Right lobe of liver (tissue), 6 donors: ENCODE measurements around the gene RIPOR3. TPM values are rescaled to one million over a fixed set of nuclear protein-coding genes. Genes with fewer than 3 reads are reported as not detected.
A peak's percentile ranks its signal among the peaks of the same experiment; 100 is the strongest.

ENCODE experiments used
- ATAC-seq, 4 donors: fragments of 200-7000 bp; cut with Tn5 transposase; one replicate each; pipeline ENCODE4 v1.9.1; 2020; ENCODE audit warnings: mild to moderate bottlenecking in 4 of 4, moderate library complexity in 4 of 4
- DNase-seq, 3 donors: peaks; one replicate each; pipeline ENCODE4 v3.0.0-alpha.2; 2020
- H3K27ac ChIP-seq, 3 donors: fragments of 200-600 bp; one replicate each; pipeline ENCODE4 v1.8.0; 2022
- H3K27me3 ChIP-seq, 2 donors: fragments of 200-600 bp; one replicate each; pipeline ENCODE4 v1.8.0; 2022
- H3K36me3 ChIP-seq, 4 donors: fragments of 200-600 bp; sonication (generic) in 1 of 4; one replicate each; pipeline versions ENCODE4 v1.5.1 to v1.8.0; 2017 to 2022; ENCODE audit warnings: control low read depth in 1 of 4
- H3K4me1 ChIP-seq, 4 donors: fragments of 200-600 bp; sonication (generic) in 1 of 4; one replicate each; pipeline versions ENCODE4 v1.5.1 to v1.8.0; 2017 to 2022; ENCODE audit warnings: control low read depth in 1 of 4
- H3K4me3 ChIP-seq, 3 donors: fragments of 200-600 bp; one replicate each; pipeline ENCODE4 v1.8.0; 2022
- H3K9me3 ChIP-seq, 4 donors: fragments of 200-600 bp; sonication (generic) in 1 of 4; one replicate each; pipeline versions ENCODE4 v1.5.1 to v1.8.0; 2017 to 2022; ENCODE audit warnings: control low read depth in 1 of 4
- CTCF ChIP-seq, 4 donors: fragments of 200-600 bp in 3 of 4; fragments of 450-650 bp in 1 of 4; IDR thresholded peaks; one replicate each; pipeline versions ENCODE4 v1.5.1 to v1.8.0; 2016 to 2022; ENCODE audit warnings: antibody characterized with exemption in 4 of 4, mild to moderate bottlenecking in 2 of 4
- POLR2A ChIP-seq: fragments of 450-650 bp; IDR thresholded peaks from one replicate; pipeline ENCODE4 v1.6.1; 2017; ENCODE audit warnings: antibody characterized with exemption, mild to moderate bottlenecking
- WGBS: methylation state at CpG from one replicate; pipeline ENCODE4 v1.1.6; 2018; ENCODE audit warnings: low coverage, low lambda C conversion rate; ENCODE audit not compliant: insufficient coverage; ENCODE audit errors: missing lambda C conversion rate; 5-methylcytosine and 5-hydroxymethylcytosine counted together
- intact Hi-C, 2 donors: fragments of 100-400 bp; cut with DNase I; formaldehyde crosslinking; loops; one replicate each; pipeline versions ENCODE4 v1.11.2 to v1.14.1; 2022
- total RNA-seq, 6 experiments: library from RNA; depleted of rRNA in 2 of 6; stranded (reverse); fragments of >200 nt in 2 of 6; fragmentation: NEBNext Ultra II Directional in 3 of 6; extraction: Animal tissue kit (Norgen Biotek cat#: 25700) in 3 of 6; gene quantifications; one replicate each; pipeline versions ENCODE4 v1.1.0 to v1.2.4, GENCODE V29; 2016 to 2023
- donor health status: DM: no; HTN: yes; CAD: no.
- donor health status: DM: no; HTN: no; CAD: no.
- donor health status: DM: no; HTN: no; CAD: no.
- donor health status: DM: no; HTN: yes; CAD: no.
- donor health status: DM: no; HTN: yes; CAD: no.

RIPOR3 gene
- total RNA-seq, 6 experiments from 2014 or later = 4.8 to 13.8 (median 8.9) TPM

- Histone ChIP-seq H3K36me3 (peaks cover 0 to 65% (median 29%) of the 10 kb centered on the region in 4 donors), H3K9me3 (no peaks in the 10 kb centered on the region), H3K4me1 (no peaks in the 10 kb centered on the region), H3K27me3 (no peaks in the 10 kb centered on the region), H3K4me3 (no peak overlapping the region), H3K27ac (peak overlapping the region in 1 of 3 donors; percentile 28)
- 70% methylated on average over 5 of the region's 15 CpGs for WGBS
- TF ChIP-seq POLR2A = no peak
- no peak for TF ChIP-seq CTCF (IDR thresholded peaks at IDR 0.05)
- intact Hi-C loops = loop anchor here in 1 of 2 donors (10.0 kb wide), 1 partner anchor 399 kb away; no protein-coding TSS in a partner anchor
- ATAC-seq (peak in 2 of 4 donors; percentile 20 to 57), DNase-seq (no peak)
These were observed 107.7 kb downstream of the RIPOR3 start for GRCh38 chr20:50583442-50584150.

- ATAC-seq (no peak), DNase-seq (no peak)
- no peaks in the 10 kb centered on the region for H3K27me3 ChIP-seq
- intact Hi-C loops = loop anchor here in 1 of 2 donors (10.0 kb wide), 1 partner anchor 398 kb away; no protein-coding TSS in a partner anchor
- peaks cover 0 to 74% (median 30%) of the 10 kb centered on the region in 4 donors for H3K36me3 ChIP-seq
- H3K4me3 ChIP-seq = no peak overlapping the region
- peaks cover 0 to under 1% (median 0%) of the 10 kb centered on the region in 4 donors for H3K4me1 ChIP-seq
- 80% methylated on average over 13 of the region's 26 CpGs for WGBS
- H3K9me3 ChIP-seq = no peaks in the 10 kb centered on the region
- H3K27ac ChIP-seq = no peak overlapping the region
- TF ChIP-seq POLR2A = no peak
- no peak for TF ChIP-seq CTCF (IDR thresholded peaks at IDR 0.05)
These were observed 108.6 kb downstream of the RIPOR3 start for GRCh38 chr20:50582591-50583234.

- TF ChIP-seq POLR2A (no peak), CTCF (IDR thresholded peaks at IDR 0.05) (no peak)
- DNase-seq (no peak), ATAC-seq (no peak)
- 60% methylated on average over 6 of the region's 6 CpGs for WGBS
- Histone ChIP-seq H3K27ac (no peak overlapping the region), H3K4me3 (no peak overlapping the region), H3K4me1 (peaks cover 0 to 5% (median 0%) of the 10 kb centered on the region in 4 donors), H3K9me3 (no peaks in the 10 kb centered on the region), H3K27me3 (no peaks in the 10 kb centered on the region), H3K36me3 (peaks cover 0 to 68% (median 30%) of the 10 kb centered on the region in 4 donors)
- intact Hi-C loops = loop anchor here in 1 of 2 donors (10.0 kb wide), 1 partner anchor 397 kb away; no protein-coding TSS in a partner anchor
These were observed 109.2 kb downstream of the RIPOR3 start for GRCh38 chr20:50582092-50582491.

GRCh38 chr20:50580842-50581544 lies 110.3 kb downstream of the RIPOR3 start:
- Histone ChIP-seq H3K4me3 (no peak overlapping the region), H3K9me3 (no peaks in the 10 kb centered on the region), H3K4me1 (peaks cover 0 to 16% (median 0%) of the 10 kb centered on the region in 4 donors), H3K36me3 (peaks cover 0 to 59% (median 29%) of the 10 kb centered on the region in 4 donors), H3K27ac (no peak overlapping the region), H3K27me3 (no peaks in the 10 kb centered on the region)
- intact Hi-C loops = loop anchor here in 1 of 2 donors (10.0 kb wide), 1 partner anchor 396 kb away; no protein-coding TSS in a partner anchor
- WGBS = 89% methylated on average over 10 of the region's 21 CpGs
- ATAC-seq = no peak
- DNase-seq = no peak
- TF ChIP-seq CTCF (IDR thresholded peaks at IDR 0.05) = no peak
- no peak for TF ChIP-seq POLR2A
